ENCODE measurements around the gene PLEKHA4. TPM values are rescaled to one million over a fixed set of nuclear protein-coding genes. Genes with fewer than 3 reads are reported as not detected.

PLEKHA4 gene
- total and polyA plus RNA-seq, 2 donors (not counting 1 experiment from before 2014, with no cell fraction given), result 4.3 to 6.2 TPM

- intact Hi-C loops (cut with micrococcal nuclease), result no loop called here
- CTCF ChIA-PET, result interaction anchor here (0.6 kb wide), 1 partner anchor 23 kb away, joined by 4 read pairs; no protein-coding TSS in a partner anchor
- Histone ChIP-seq H3K9ac (ENCODE audit: low read length) (no peak overlapping the region), H3K4me1 (ENCODE audit: control insufficient read depth in 2 of 2, insufficient read depth in 2 of 2, low read length in 2 of 2) (peaks cover 18 to 26% of the 10 kb centered on the region in 2 donors), H3K4me3 (ENCODE audit: control extremely low read depth in 1 of 5, extremely low read depth in 1 of 5, insufficient read depth in 1 of 5, low read depth in 2 of 5, low read length in 4 of 5) (no peak overlapping the region), H3K27ac (ENCODE audit: low read length in 2 of 2) (no peak overlapping the region), H3K79me2 (ENCODE audit: control insufficient read depth, insufficient read depth, low read length) (peaks cover 27% of the 10 kb centered on the region), H4K20me1 (ENCODE audit: control insufficient read depth, insufficient read depth, low read length, poor library complexity, severe bottlenecking) (peaks cover 27% of the 10 kb centered on the region), H2AFZ (ENCODE audit: insufficient read depth, low read depth, low read length, poor library complexity, severe bottlenecking) (no peak overlapping the region), H3K27me3 (replicated peaks in 1 of 4; ENCODE audit: control extremely low read depth in 1 of 4, control insufficient read depth in 3 of 4, insufficient read depth in 4 of 4, low read length in 3 of 4) (peaks cover 0 to 7% (median 0%) of the 10 kb centered on the region in 4 experiments), H3K9me3 (ENCODE audit: control extremely low read depth in 1 of 3, control insufficient read depth in 2 of 3, insufficient read depth in 1 of 3, low read length in 2 of 3) (no peaks in the 10 kb centered on the region), H3K36me3 (replicated peaks in 1 of 2; ENCODE audit: control extremely low read depth in 1 of 2, control insufficient read depth in 1 of 2, extremely low read depth in 1 of 2, insufficient read depth in 2 of 2, low read length in 1 of 2) (peaks cover 0 to 20% of the 10 kb centered on the region in 2 experiments), H3K4me2 (replicated peaks; ENCODE audit: low read depth, low read length, poor library complexity, severe bottlenecking) (no peak overlapping the region)
- Mint-ChIP-seq H3K9me3 (ENCODE audit: insufficient read depth) (no peaks in the 10 kb centered on the region), H3K4me1 (peaks cover 22% of the 10 kb centered on the region), H3K27ac (no peak overlapping the region), H3K4me3 (no peak overlapping the region), H3K27me3 (peaks cover 16% of the 10 kb centered on the region)
- POLR2A ChIA-PET, result interaction anchor here (0.7 kb wide), 1 partner anchor 25 kb away, joined by 4 read pairs; no protein-coding TSS in a partner anchor
- ATAC-seq (ENCODE audit: low read depth), result no peak
- no peak for TF ChIP-seq CTCF (IDR thresholded peaks at IDR 0.05)
- TF ChIP-seq EZH2 (IDR thresholded peaks at IDR 0.05; ENCODE audit: borderline replicate concordance, insufficient read depth, low read depth, low read length, poor library complexity, severe bottlenecking), result no peak
- 85% methylated on average over 7 of the region's 9 CpGs for WGBS (ENCODE audit: insufficient coverage)
- DNase-seq, result no peak
These were observed 1.6 kb upstream of the PLEKHA4 start for GRCh38 chr19:48870048-48870447.

GRCh38 chr19:48867746-48868113 lies 687 bp downstream of the PLEKHA4 start:
- H3K4me1 Mint-ChIP-seq, result peaks cover 4% of the 10 kb centered on the region
- intact Hi-C loops (cut with micrococcal nuclease), result no loop called here

More at GRCh38 chr19:48867746-48868113, 687 bp downstream of the PLEKHA4 start:
- no peak overlapping the region for H3K9ac ChIP-seq (ENCODE audit: low read length)
- H3K27ac ChIP-seq (ENCODE audit: low read length in 2 of 2), result no peak overlapping the region
- peaks cover 4% of the 10 kb centered on the region for H3K79me2 ChIP-seq (ENCODE audit: control insufficient read depth, insufficient read depth, low read length)
- H3K27ac Mint-ChIP-seq, result no peak overlapping the region
- ChIA-PET POLR2A (no interaction called here), CTCF (interaction anchor here (0.6 kb wide), 1 partner anchor 25 kb away, joined by 3 read pairs; no protein-coding TSS in a partner anchor)
- no peaks in the 10 kb centered on the region for H3K36me3 ChIP-seq (replicated peaks in 1 of 2; ENCODE audit: control extremely low read depth in 1 of 2, control insufficient read depth in 1 of 2, extremely low read depth in 1 of 2, insufficient read depth in 2 of 2, low read length in 1 of 2)
- ATAC-seq (ENCODE audit: low read depth), result no peak
- peaks cover 5% of the 10 kb centered on the region for H4K20me1 ChIP-seq (ENCODE audit: control insufficient read depth, insufficient read depth, low read length, poor library complexity, severe bottlenecking)
- H3K4me3 Mint-ChIP-seq, result no peak overlapping the region
- TF ChIP-seq EZH2 (IDR thresholded peaks at IDR 0.05; ENCODE audit: borderline replicate concordance, insufficient read depth, low read depth, low read length, poor library complexity, severe bottlenecking) (no peak), CTCF (IDR thresholded peaks at IDR 0.05) (no peak)
- WGBS (ENCODE audit: insufficient coverage), result 96% methylated on average over 6 of the region's 7 CpGs
- no peaks in the 10 kb centered on the region for H3K9me3 ChIP-seq (ENCODE audit: control extremely low read depth in 1 of 3, control insufficient read depth in 2 of 3, insufficient read depth in 1 of 3, low read length in 2 of 3)
- peaks cover 16% of the 10 kb centered on the region for H3K27me3 Mint-ChIP-seq
- H3K4me2 ChIP-seq (replicated peaks; ENCODE audit: low read depth, low read length, poor library complexity, severe bottlenecking), result no peak overlapping the region
- no peak overlapping the region for H2AFZ ChIP-seq (ENCODE audit: insufficient read depth, low read depth, low read length, poor library complexity, severe bottlenecking)
- H3K4me3 ChIP-seq (ENCODE audit: control extremely low read depth in 1 of 5, extremely low read depth in 1 of 5, insufficient read depth in 1 of 5, low read depth in 2 of 5, low read length in 4 of 5), result no peak overlapping the region
- no peak for DNase-seq
- peaks cover 0 to 5% of the 10 kb centered on the region in 2 donors for H3K4me1 ChIP-seq (ENCODE audit: control insufficient read depth in 2 of 2, insufficient read depth in 2 of 2, low read length in 2 of 2)
- H3K9me3 Mint-ChIP-seq (ENCODE audit: insufficient read depth), result no peaks in the 10 kb centered on the region
- peaks cover 0 to 7% (median 0%) of the 10 kb centered on the region in 4 experiments for H3K27me3 ChIP-seq (replicated peaks in 1 of 4; ENCODE audit: control extremely low read depth in 1 of 4, control insufficient read depth in 3 of 4, insufficient read depth in 4 of 4, low read length in 3 of 4)
